22Rv1 (cell line): ENCODE data around the gene CSGALNACT2.

ENCODE experiments used
- CTCF ChIP-seq: fragments of 450-650 bp; IDR thresholded peaks from 2 replicates; pipeline ENCODE4 v1.5.1; 2017; ENCODE audit warnings: mild to moderate bottlenecking
- ZFX ChIP-seq: fragments of 450-650 bp; IDR thresholded peaks from 2 replicates; pipeline ENCODE4 v1.6.1; 2017; ENCODE audit warnings: antibody characterized with exemption, borderline replicate concordance

- no peak for TF ChIP-seq CTCF
- no peak for TF ChIP-seq ZFX
Observed at GRCh38 chr10:43123361-43124093, 14.7 kb upstream of the CSGALNACT2 start.
